ENCODE results near the gene PLAAT1. TPM values are rescaled to one million over a fixed set of nuclear protein-coding genes. Genes with fewer than 3 reads are reported as not detected.

Gene PLAAT1
- total and polyA plus RNA-seq, 3 donors from 2014 or later, result 48.5 to 119 (median 76.3) TPM

GRCh38 chr3:193313061-193313958 is 72.3 kb downstream of the PLAAT1 start:
- TF ChIP-seq POLR2A (IDR thresholded peaks at IDR 0.05), result no peak
- no peak for TF ChIP-seq CTCF (IDR thresholded peaks at IDR 0.05)
- intact Hi-C loops (cut with DNase I; ENCODE audit: low total_unique reads), result no loop called here
- H3K4me1 ChIP-seq, result no peaks in the 10 kb centered on the region
- no peak overlapping the region for H3K27ac ChIP-seq
- H3K4me3 ChIP-seq, result no peak overlapping the region
- no peaks in the 10 kb centered on the region for H3K27me3 ChIP-seq
- no peak for DNase-seq
- no peaks in the 10 kb centered on the region for H3K9me3 ChIP-seq
- WGBS, 2 donors, result 94 to 96% methylated on average over 3 of the region's 3 CpGs
- H3K36me3 ChIP-seq (ENCODE audit: low read depth, missing control alignments), result no peaks in the 10 kb centered on the region

- Histone ChIP-seq H3K36me3 (ENCODE audit: low read depth, missing control alignments) (no peaks in the 10 kb centered on the region), H3K4me1 (no peaks in the 10 kb centered on the region), H3K4me3 (no peak overlapping the region), H3K27ac (no peak overlapping the region), H3K27me3 (no peaks in the 10 kb centered on the region), H3K9me3 (no peaks in the 10 kb centered on the region)
- intact Hi-C loops (cut with DNase I; ENCODE audit: low total_unique reads), result no loop called here
- WGBS, 2 donors, result 66 to 70% methylated on average over 3 of the region's 3 CpGs
- no peak for DNase-seq
- no peak for TF ChIP-seq CTCF (IDR thresholded peaks at IDR 0.05)
- TF ChIP-seq POLR2A (IDR thresholded peaks at IDR 0.05), result no peak
Measured at GRCh38 chr3:193314161-193314560, 73.1 kb downstream of the PLAAT1 start.

- no peaks in the 10 kb centered on the region for H3K4me1 ChIP-seq
- H3K9me3 ChIP-seq, result no peaks in the 10 kb centered on the region
- intact Hi-C loops (cut with DNase I; ENCODE audit: low total_unique reads), result no loop called here
- no peak overlapping the region for H3K4me3 ChIP-seq
- WGBS, 2 donors, result 50 to 62% methylated on average over 2 of the region's 2 CpGs
- H3K27ac ChIP-seq, result no peak overlapping the region
- no peaks in the 10 kb centered on the region for H3K36me3 ChIP-seq (ENCODE audit: low read depth, missing control alignments)
- no peaks in the 10 kb centered on the region for H3K27me3 ChIP-seq
- no peak for TF ChIP-seq CTCF (IDR thresholded peaks at IDR 0.05)
- no peak for TF ChIP-seq POLR2A (IDR thresholded peaks at IDR 0.05)
- DNase-seq, result no peak
Measured at GRCh38 chr3:193317682-193318300, 76.8 kb downstream of the PLAAT1 start.

Other genes starting within 250 kb of the PLAAT1 start
- under 1 TPM; 0.16 to 0.25 TPM for gene ATP13A5, start 137.5 kb downstream of the PLAAT1 start, total RNA-seq
- gene ATP13A5, start 137.5 kb downstream of the PLAAT1 start, polyA plus RNA-seq (ENCODE audit: insufficient read depth, low read depth, low replicate concordance), result 0.26 TPM

All from testis (tissue), 3 donors.